HG02678 (cell line): ENCODE results near the gene EPAS1.

Experiments used
- ATAC-seq: cut with Tn5 transposase; IDR thresholded peaks from one replicate; pipeline ENCODE4 v1.9.1; 2021; ENCODE audit warnings: mild to moderate bottlenecking, moderate library complexity; ENCODE audit not compliant: unreplicated experiment

EPAS1 gene

DNA sequence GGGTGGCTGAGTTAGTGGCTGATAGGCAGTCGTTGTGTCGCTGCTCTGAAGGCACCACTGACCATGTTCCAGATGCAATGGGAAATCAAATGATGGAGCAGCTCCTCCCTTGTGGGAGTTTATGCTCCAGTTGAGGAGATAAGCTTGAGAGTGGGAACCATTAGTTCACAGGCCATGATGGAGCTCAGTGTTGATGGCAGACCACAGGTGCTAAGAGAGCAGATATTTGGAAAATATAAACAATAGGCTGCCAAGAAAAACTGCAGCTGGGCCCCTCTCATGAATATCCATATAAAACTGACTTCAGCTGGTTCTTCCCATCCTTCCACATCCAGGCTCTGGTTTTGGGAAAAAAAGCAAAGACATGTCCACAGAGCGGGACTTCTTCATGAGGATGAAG lies 63.1 kb downstream of the EPAS1 start:
- no peak for ATAC-seq

DNA sequence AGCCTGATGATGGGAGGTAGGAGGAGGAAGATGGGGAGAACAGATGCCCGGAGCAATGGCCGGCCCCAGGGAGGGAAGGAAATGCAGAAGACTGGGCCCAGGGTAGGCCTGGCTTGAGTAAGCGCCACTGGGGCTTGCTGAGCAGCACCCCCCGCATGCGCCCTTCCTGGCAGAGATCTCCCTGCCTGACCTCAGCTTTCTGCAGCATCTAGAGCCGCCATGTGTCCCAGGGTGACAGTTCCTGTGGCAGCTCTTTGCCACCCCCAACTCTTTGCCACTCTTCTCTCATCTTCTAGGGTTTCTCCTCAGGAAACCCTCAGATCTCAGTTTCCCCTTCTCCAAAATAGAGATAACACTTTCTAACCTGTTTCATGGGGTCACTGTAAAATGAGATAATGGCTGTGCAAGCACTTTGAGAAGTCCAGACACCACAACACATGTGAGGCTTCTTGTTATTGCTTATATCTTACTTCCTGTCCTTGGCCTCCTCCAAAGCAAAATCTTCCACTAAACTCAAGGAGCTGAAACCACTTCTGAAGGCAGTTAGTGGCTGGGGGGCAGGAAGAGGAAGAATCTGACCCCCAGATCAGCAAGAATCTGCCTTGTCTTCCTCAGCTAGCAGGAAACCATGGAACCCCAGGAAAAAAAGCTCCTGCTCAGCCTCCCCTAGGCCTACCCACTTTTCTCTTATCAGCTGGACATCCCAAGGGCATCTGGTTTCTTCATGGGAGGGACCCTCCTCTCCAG lies 64.9 kb downstream of the EPAS1 start:
- ATAC-seq = no peak

DNA sequence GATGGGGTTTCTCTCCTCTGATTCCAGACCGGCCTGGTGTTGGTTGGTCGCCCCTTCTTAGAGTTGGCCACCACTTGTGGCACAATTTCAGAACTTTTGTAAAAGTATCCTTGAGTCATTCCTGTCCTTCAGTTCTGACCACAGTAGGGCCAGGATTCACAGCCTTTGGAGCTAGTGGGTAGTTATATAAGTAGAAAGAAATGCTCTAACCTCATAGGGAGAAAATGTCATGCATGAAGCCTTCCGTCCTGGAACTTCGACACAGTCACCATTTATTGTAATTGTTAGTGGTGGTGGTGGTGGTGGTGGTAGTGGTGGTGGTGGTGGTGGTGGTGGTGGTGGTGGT lies 65.4 kb downstream of the EPAS1 start:
- no peak for ATAC-seq

DNA sequence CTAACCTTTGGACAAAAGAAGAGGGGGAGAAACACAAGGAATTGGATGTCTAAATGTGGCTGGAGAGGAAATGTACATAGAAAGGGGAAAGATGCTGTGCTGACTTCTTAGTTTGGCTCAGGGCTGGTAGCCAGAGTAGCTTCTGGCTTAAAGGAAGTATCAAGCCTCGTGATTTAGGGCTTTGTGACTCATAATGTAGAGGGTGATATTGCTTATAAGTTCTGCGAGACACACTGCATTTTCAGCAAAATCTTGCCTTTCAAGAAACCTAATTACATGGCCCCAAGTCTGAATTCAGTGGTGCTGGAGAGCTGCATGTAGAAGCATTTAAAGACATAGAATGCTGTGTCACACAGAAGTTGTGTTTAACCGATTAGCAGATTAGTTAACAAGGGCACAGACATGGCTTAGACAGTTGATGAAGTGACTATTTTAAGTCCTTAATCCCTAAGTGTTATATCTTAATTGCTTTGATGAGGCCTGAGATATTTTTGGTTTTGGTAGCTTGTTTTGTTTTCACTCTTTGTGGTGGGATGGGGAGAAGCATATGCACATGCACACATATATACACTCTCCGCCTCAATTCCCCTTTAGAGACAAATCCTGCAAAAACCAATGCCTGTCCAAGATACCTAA lies 66.4 kb downstream of the EPAS1 start:
- ATAC-seq = no peak

DNA sequence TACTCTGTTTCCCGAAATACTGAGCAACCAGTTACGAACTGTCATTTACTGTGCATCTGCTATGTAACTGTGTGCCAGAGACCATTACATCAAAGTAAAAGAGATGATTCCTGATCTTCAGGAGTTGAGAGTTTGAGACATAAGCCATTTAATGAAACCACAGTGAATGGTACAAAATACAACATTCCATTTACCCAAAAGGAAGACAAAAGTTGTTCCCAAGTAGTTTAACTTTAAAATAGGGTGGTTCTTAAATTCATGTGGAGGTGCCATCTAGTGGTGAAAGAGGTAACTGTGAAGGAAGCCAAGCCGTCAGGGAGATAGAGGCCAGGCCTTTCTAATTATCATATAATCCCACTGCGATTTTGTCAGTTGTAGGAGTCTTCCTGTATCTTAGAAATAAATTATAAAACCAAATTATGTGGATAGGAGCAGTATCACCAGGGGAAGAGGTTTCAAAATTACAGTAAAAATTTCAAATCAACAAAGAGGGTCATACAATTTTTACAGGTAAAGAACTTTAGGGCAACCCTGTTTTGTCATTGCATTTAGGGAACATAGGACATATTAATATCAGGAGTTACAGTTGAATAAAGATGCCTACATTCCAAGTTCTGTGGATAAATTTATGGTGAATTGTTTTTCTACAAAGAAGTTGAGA lies 67.7 kb downstream of the EPAS1 start:
- no peak for ATAC-seq

DNA sequence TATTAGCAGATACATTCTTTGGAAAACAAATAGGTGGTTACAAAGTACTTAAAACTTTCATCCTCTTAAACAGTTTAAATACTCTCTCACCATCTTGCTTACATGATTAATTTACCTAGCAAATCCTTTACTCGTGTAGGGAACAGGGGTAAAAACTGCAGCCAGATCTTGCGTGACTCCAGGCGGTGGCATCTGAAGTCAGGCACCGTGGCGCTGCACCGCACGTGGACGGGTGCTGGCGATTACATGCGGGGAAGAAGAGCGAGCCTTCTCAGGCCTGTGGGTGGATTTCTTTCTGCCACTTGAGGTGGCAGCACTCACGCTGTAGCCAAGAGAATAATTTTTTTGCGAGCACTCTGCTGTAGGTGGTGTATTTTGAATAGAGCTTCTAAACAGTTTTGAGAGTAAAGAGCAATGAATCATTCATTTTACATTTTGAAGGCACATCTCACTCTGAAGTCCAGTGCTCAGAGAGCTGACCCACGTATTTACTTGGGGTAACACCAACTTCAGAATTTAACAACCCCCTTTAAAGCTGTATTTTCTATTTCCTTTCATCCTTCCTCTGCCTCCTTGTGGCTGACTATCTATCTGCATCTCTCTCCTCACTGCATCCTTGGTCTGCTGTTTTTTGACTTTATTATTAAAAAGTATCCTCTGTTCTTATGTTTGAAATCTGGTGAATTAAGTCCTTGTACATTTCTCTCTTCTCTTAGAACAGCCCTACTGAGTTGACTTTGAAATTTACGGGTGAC lies 68.9 kb downstream of the EPAS1 start:
- no peak for ATAC-seq

DNA sequence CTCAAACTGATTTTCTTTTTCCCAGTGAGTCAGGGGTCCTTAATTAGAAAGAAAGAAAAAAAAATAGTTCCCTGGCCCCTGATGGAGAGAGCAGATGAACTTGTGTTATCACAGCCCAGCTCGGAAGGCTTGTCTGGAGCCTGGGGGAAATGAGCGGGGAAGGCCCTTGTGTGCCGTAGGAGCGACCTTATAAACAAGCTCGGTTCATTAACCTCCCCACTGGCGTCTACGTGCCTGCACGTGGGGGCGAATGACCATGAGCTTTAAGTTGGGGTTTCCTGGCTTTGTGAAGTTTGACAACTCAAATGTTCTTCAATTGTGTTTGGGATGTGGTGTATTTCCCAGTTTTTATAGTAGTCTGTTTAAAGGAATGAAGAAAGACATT lies 69.5 kb downstream of the EPAS1 start:
- ATAC-seq = no peak

DNA sequence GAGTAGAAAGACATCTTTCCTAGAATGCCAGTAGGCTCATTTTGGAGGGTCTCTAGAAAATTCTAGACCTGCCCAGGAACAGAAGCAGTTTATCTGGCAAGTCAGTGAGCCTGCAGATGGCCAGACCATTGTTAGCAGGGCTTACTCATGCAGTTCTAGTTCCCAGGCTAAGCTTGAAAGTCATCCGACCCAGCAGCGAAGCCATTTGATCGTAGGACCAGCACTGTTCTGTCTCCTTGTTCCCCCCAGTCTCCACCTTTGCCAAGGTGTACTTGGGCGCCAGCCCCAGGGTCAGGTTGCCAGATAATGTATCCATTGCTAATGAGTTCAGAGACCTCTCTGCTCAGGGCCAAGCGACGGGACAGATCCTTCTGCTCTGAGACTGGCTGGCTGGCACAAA lies 70.1 kb downstream of the EPAS1 start:
- ATAC-seq = no peak

DNA sequence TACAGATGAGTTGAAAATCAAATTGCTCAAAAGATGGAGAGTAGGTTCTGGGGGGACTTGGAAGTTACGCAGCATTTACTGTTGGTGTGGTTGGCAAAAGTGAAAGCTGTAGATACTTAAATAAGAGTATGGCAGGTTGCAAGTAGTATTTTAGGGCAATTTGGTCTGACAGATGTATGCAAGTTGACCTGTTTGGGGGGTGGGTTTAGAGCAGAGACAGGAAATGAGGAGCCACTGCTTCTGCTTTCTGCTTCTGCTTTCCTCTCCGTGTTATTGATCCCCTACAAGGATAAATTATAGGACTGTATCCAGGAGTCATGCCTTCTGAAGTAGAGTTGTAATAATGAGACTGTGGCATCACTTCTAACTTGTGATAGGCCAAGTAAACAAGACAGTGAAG lies 71.2 kb downstream of the EPAS1 start:
- ATAC-seq = no peak

DNA sequence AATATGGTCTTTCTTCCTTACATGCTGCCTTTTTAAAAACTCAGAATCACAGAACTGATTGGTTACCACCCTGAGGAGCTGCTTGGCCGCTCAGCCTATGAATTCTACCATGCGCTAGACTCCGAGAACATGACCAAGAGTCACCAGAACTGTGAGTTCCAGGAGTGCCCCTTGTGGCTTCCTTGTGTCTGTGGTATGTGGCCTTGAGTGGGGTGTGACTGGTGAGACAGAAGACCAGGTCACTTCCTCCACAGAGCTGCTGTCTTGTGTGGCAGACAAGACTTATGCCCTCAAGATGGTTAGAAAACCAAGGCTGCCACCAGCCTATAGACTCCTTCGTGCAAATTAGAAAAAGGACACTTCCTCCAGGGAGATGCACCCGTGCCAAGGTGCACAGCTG lies 72.6 kb downstream of the EPAS1 start:
- ATAC-seq = no peak

DNA sequence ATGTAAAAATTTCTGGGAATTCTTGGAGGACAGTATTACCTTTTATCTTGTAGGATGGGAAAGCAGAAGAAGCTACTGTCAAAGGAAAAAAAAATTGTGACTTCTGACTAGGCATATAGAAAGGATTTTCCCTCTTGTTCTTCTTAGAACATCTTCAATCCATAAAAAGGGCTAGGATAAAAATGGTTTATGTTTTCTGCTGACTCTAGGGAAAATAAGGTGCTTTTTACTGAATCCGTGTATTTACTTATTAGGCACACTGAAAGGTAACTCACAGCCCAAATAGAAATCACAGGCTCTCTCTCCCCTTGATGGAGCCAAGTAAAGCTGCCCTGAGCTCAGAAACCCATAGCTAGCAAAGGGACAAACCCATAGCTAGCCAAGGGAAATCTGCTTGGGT lies 74.6 kb downstream of the EPAS1 start:
- no peak for ATAC-seq

DNA sequence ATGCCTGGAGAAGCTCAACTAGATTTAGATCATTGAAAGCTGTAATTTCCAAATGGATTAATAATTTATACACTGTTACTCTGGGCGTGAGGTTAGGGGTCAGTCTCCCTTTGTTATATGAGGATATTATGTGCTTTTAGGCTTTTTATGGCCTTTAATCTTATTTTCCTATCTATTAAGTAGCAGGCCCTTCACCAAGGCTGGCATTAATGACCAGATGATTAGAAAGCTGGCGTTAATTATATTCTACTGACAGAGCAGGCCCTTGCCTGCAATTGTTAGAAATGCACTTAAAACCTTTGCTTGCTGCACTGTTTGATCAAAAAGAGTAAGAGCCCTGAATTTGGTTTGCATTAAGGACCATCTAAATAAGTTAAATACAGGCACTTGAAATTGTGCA lies 75.3 kb downstream of the EPAS1 start:
- ATAC-seq = no peak

DNA sequence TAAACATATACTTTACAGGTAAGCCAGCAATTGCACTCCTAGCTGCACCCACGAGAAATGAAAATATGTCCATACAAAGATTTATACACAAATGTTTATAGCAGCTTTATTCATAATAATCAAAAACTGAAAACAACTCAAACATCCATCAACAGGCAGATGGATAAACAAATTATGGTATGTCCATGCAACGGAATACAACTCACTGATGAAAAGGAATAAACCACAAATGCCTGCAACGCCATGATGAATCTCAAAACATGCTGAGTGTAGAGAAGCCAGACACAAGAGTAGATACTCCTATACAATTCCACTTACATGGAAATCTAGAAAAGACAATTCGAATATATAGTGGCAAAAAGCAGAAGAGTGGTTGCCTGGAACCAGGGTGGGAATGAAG lies 76.0 kb downstream of the EPAS1 start:
- ATAC-seq = no peak

DNA sequence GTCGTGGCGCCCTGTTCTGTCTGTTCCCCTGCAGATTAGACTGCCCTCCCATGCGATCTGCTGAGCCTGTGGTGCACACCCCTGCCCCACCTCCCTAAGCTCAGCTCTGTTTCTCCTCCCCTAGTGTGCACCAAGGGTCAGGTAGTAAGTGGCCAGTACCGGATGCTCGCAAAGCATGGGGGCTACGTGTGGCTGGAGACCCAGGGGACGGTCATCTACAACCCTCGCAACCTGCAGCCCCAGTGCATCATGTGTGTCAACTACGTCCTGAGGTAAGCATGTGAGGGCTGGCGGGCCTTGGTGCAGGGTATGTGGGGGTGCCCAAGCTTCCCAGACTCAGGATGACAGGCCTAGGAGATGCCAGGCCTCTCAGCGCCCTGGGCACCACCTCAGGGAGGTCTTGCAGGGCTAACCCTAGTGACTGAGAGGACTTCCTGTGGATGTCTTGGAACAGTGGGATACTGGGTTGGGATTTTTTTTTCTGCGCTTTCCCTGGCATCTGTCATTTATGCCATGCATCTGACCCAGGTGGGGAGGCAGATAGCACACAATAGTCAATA lies 78.4 kb downstream of the EPAS1 start:
- ATAC-seq = no peak

DNA sequence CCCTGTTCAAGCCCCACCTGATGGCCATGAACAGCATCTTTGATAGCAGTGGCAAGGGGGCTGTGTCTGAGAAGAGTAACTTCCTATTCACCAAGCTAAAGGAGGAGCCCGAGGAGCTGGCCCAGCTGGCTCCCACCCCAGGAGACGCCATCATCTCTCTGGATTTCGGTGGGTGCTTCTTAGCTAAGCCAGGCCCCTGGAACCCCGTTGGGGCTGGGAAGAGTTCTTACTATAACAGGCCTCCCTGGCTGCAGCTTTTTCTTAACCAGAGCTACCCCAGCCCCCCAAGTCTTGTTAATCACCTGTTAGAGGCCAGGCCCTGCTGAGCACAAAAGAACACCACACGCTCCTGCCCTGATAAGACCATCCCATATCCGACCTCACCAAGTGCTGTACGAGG lies 79.4 kb downstream of the EPAS1 start:
- no peak for ATAC-seq

DNA sequence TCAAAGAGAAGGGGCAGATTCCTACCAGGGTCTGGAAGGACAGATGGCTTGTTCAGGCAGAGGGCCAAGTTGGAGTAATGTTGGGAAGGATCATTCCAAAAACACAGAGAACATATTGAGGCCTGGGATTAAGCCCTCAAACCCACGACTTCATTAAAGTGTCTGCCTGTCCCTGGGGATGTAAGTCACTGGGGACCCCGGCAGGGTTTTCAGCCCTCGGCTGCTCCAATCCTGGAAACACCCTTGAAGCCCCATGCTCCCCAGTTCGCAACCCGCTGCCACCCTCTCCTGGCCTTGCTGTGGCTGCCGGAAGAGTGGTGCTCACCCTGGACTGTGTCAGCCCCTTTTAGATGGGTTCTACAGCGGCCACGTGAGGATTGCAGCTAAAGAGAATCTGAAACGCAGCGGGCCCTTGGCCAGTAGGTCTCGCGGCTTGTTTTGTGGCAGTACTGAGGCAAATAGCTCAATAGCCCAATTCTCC lies 79.9 kb downstream of the EPAS1 start:
- ATAC-seq = no peak

DNA sequence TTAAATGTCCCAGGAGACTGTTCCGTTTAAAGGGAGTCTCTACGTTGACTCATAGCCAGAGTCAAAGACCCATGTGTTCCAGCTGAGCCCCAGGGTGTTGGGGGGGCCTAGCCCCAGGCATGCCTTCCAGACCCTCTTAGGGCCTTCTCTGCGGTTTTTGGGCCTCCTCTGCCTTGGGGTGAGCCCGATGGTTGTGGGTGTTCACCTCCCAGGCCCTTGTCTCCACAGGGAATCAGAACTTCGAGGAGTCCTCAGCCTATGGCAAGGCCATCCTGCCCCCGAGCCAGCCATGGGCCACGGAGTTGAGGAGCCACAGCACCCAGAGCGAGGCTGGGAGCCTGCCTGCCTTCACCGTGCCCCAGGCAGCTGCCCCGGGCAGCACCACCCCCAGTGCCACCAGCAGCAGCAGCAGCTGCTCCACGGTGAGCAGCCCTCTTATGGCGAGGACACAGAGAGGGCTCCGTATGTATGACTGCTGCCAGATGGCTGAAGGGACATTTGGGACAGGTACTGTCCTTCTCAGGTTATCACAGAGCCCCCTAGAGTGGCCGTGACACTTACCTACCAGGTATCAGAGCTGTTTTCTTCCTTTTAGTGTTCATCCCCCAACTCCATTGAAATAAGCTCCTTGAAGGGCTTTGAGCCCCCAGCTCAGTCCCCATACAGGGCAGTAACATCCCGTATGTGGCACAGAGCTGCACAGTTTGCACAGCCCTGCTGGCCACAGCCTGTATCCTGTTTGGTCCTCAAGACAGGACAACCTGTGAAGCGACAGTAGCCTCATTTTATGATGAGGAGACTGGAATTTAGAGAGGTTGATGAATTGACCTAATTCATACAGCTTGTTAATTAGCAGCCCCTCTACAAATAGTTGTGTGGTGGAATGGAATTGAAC lies 80.7 kb downstream of the EPAS1 start:
- no peak for ATAC-seq

DNA sequence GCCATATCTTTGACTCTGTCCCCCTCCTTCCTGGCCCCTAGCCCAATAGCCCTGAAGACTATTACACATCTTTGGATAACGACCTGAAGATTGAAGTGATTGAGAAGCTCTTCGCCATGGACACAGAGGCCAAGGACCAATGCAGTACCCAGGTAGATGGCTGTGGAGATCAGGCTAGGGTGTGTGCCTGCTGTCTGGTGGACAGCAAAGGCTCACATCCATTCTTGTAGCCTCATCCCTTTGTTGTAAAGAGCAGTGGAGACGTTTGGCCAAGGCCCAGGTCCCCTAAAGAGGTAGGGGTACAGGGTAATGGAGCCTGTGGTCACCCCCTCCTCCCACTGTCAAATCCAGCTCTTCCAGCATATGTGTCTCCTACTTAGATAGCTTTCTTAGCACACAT lies 81.4 kb downstream of the EPAS1 start:
- no peak for ATAC-seq

DNA sequence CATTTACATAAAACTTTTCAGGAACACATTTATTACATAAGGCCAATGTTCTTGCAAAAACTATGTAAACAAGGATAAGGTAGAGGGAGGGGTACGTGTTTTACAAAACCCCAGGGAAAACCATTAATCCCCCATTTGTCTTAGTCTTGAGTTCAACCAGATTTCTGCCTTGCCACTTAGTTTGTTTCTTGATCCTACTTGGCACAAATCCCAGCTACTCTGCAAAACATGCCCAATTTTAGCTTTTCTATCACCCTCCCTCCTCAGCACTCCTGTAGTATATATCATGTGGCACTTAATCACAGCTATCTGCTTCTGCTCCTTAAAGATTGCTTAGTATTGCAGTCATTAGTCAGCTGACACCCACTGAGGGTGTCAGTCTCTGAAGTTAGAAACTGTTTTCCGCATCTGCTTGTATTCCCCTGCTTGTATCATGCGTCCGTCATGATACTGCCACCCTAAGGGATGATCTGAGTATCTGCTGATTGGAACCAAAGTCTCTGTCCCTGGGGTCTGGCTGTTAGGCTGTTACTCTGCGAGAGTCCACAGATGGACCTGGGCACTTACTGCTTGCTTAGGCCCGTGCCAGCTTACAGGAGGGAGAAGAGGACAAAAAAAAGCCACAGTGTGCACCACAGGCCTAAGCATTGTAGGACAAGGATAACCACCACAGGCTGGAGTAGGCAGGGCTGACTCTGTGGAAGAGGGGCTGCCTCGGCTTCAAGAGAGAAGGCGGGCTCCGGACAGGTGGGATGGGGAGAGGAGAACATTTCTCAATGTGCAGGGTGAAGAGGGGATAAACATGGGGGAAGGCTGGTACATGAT lies 82.2 kb downstream of the EPAS1 start:
- ATAC-seq = no peak
